HepG2 (cell line): ENCODE data around the gene PAK1. TPM values are rescaled to one million over a fixed set of nuclear protein-coding genes. Genes with fewer than 3 reads are reported as not detected.
A peak's percentile ranks its signal among the peaks of the same experiment; 100 is the strongest.

Source experiments
- ATF7 ChIP-seq, 2 experiments: fragments of 450-650 bp in 1 of 2; sonication (generic) in 1 of 2; formaldehyde crosslinking in 1 of 2; IDR thresholded peaks; 2 replicates each; pipeline versions ENCODE4 v1.4.0 to v1.6.1; 2016 to 2020; ENCODE audit warnings: antibody characterized with exemption in 1 of 2, mild to moderate bottlenecking in 1 of 2, missing genetic modification reagents in 1 of 2
- BORCS8-MEF2B ChIP-seq: sonication (generic); formaldehyde crosslinking; IDR thresholded peaks from 2 replicates; pipeline ENCODE4 v1.8.0; 2022; ENCODE audit warnings: mild to moderate bottlenecking, missing genetic modification reagents
- CC2D1A ChIP-seq: sonication (generic); formaldehyde crosslinking; IDR thresholded peaks from 2 replicates; pipeline ENCODE4 v1.8.1; 2023; ENCODE audit warnings: mild to moderate bottlenecking, missing genetic modification reagents
- ELF3 ChIP-seq: IDR thresholded peaks from 2 replicates; pipeline ENCODE4 v1.6.1; 2016; ENCODE audit warnings: missing genetic modification reagents, missing compliant biosample characterization
- ELF4 ChIP-seq: sonication (generic); formaldehyde crosslinking; IDR thresholded peaks from 2 replicates; pipeline ENCODE4 v1.5.0; 2020; ENCODE audit warnings: missing genetic modification reagents, mild to moderate bottlenecking, moderate library complexity, borderline replicate concordance
- FOXK1 ChIP-seq: sonication (generic); formaldehyde crosslinking; IDR thresholded peaks from 2 replicates; pipeline ENCODE4 v1.4.0; 2020; ENCODE audit warnings: low read depth, missing genetic modification reagents, borderline replicate concordance
- GLI4 ChIP-seq: sonication (generic); formaldehyde crosslinking; IDR thresholded peaks from 2 replicates; pipeline ENCODE4 v1.5.1; 2020; ENCODE audit warnings: missing genetic modification reagents, mild to moderate bottlenecking, moderate library complexity, borderline replicate concordance
- KDM2A ChIP-seq: sonication (generic); formaldehyde crosslinking; IDR thresholded peaks from 2 replicates; pipeline ENCODE4 v1.4.0; 2020; ENCODE audit warnings: low read depth, missing genetic modification reagents, borderline replicate concordance
- MXI1 ChIP-seq: IDR thresholded peaks from 3 replicates; pipeline ENCODE4 v1.6.1; 2012; ENCODE audit warnings: low read depth, low read length, inconsistent platforms, borderline replicate concordance
- NKX3-1 ChIP-seq: sonication (generic); formaldehyde crosslinking; IDR thresholded peaks from 2 replicates; pipeline ENCODE4 v1.5.0; 2020; ENCODE audit warnings: missing genetic modification reagents
- PRDM10 ChIP-seq: sonication (generic); formaldehyde crosslinking; IDR thresholded peaks from 2 replicates; pipeline ENCODE4 v1.4.0; 2020; ENCODE audit warnings: low read depth, missing genetic modification reagents
- SIN3A ChIP-seq: IDR thresholded peaks from 2 replicates; pipeline ENCODE4 v1.6.1; 2011; ENCODE audit warnings: low read depth, mild to moderate bottlenecking, control low read depth, low read length, borderline replicate concordance
- SKI ChIP-seq: fragments of 450-650 bp; IDR thresholded peaks from one replicate; pipeline ENCODE4 v1.6.1; 2018; ENCODE audit warnings: mild to moderate bottlenecking; ENCODE audit not compliant: partially characterized antibody
- STAG1 ChIP-seq: sonication (generic); formaldehyde crosslinking; IDR thresholded peaks from 2 replicates; pipeline ENCODE4 v1.4.0; 2020; ENCODE audit warnings: missing genetic modification reagents
- THAP11 ChIP-seq: IDR thresholded peaks from 2 replicates; pipeline ENCODE4 v1.6.1; 2016; ENCODE audit warnings: missing biosample characterization, missing genetic modification reagents
- ZBTB2 ChIP-seq: sonication (generic); formaldehyde crosslinking; IDR thresholded peaks from 2 replicates; pipeline ENCODE4 v1.8.0; 2022; ENCODE audit warnings: low read depth, missing genetic modification reagents
- ZFY ChIP-seq: sonication (generic); formaldehyde crosslinking; IDR thresholded peaks from 2 replicates; pipeline ENCODE4 v1.4.0; 2020; ENCODE audit warnings: missing genetic modification reagents
- ZKSCAN5 ChIP-seq: sonication (generic); formaldehyde crosslinking; IDR thresholded peaks from 2 replicates; pipeline ENCODE4 v1.5.1; 2020; ENCODE audit warnings: mild to moderate bottlenecking, missing genetic modification reagents
- ZNF121 ChIP-seq: sonication (generic); formaldehyde crosslinking; IDR thresholded peaks from 2 replicates; pipeline ENCODE4 v1.5.0; 2020; ENCODE audit warnings: mild to moderate bottlenecking, missing genetic modification reagents
- ZNF180 ChIP-seq: sonication (generic); formaldehyde crosslinking; IDR thresholded peaks from 2 replicates; pipeline ENCODE4 v1.4.0; 2020; ENCODE audit warnings: low read depth, missing genetic modification reagents, borderline replicate concordance
- ZNF33A ChIP-seq: sonication (generic); formaldehyde crosslinking; IDR thresholded peaks from 2 replicates; pipeline ENCODE4 v1.5.1; 2020; ENCODE audit warnings: missing genetic modification reagents, mild to moderate bottlenecking, moderate library complexity, borderline replicate concordance
- ZNF350 ChIP-seq: sonication (generic); formaldehyde crosslinking; IDR thresholded peaks from 2 replicates; pipeline ENCODE4 v1.4.0; 2020; ENCODE audit warnings: mild to moderate bottlenecking, low read depth, missing genetic modification reagents, borderline replicate concordance
- ZNF501 ChIP-seq: sonication (generic); formaldehyde crosslinking; IDR thresholded peaks from 2 replicates; pipeline ENCODE4 v1.5.1; 2020; ENCODE audit warnings: mild to moderate bottlenecking, moderate library complexity, missing genetic modification reagents
- polyA plus RNA-seq, 8 experiments: library from polyadenylated mRNA; depleted of rRNA in 3 of 8; stranded (reverse) in 7 of 8; unstranded in 1 of 8; fragments of >200 nt; fragmentation: Illumina TruSeq in 4 of 8; extraction: Trizol in 4 of 8; gene quantifications; 2 replicates each; pipeline versions ENCODE4 v1.2.1 to v1.2.3, GENCODE V29; 2011 to 2016; ENCODE audit warnings: low read depth in 4 of 8, missing spikeins in 1 of 8, mixed read lengths in 1 of 8; ENCODE audit not compliant: insufficient read depth in 1 of 8
- total RNA-seq, 5 experiments: library from RNA; depleted of rRNA; stranded (reverse); fragments of >200 nt; fragmentation: Illumina TruSeq; extraction: Trizol; gene quantifications; 2 replicates each; pipeline ENCODE4 v1.2.3, GENCODE V29; 2016; ENCODE audit warnings: low read depth in 1 of 5
- TF ChIP-seq, protein P1 (sequence below): sonication (generic); formaldehyde crosslinking; IDR thresholded peaks from 2 replicates; pipeline ENCODE4 v1.4.0; 2020; ENCODE audit warnings: missing genetic modification reagents

The PAK1 gene
- total and polyA plus RNA-seq, 2 of the 13 experiments (the other 11 are each of a cell fraction or from before 2014, with no cell fraction given) = 1.5 to 4.3 TPM

GRCh38 chr11:77473801-77474683, at the start of gene PAK1 (continued):
- no peak for TF ChIP-seq ZNF350 (CRISPR knock-in tag)
- TF ChIP-seq CC2D1A (CRISPR knock-in tag) = no peak
- TF ChIP-seq FOXK1 (CRISPR knock-in tag) = peak; percentile 24; the same call in 1 of the 2 replicates
- no peak for TF ChIP-seq PRDM10 (CRISPR knock-in tag)
- TF ChIP-seq BORCS8-MEF2B (CRISPR knock-in tag) = no peak
- TF ChIP-seq ZBTB2 = no peak
- TF ChIP-seq ZFY (CRISPR knock-in tag) = no peak
- TF ChIP-seq KDM2A = peak; percentile 72; the same call in 1 of the 2 replicates
- TF ChIP-seq ELF3 (CRISPR knock-in tag) = no peak
- TF ChIP-seq ZNF501 (CRISPR knock-in tag) = 0 out of 2 replicates have a peak, but pooled peaks have one; percentile 36
- TF ChIP-seq NKX3-1 (CRISPR knock-in tag) = no peak
- TF ChIP-seq STAG1 = peak; percentile 47
- TF ChIP-seq THAP11 (CRISPR knock-in tag) = peak; percentile 40; the same call in 1 of the 2 replicates
- no peak for TF ChIP-seq ZNF121 (CRISPR knock-in tag)
- no peak for TF ChIP-seq MXI1
- TF ChIP-seq ELF4 (CRISPR knock-in tag) = no peak
- no peak for TF ChIP-seq GLI4 (CRISPR knock-in tag)
- TF ChIP-seq ZNF33A = no peak
- TF ChIP-seq, protein P1, sequence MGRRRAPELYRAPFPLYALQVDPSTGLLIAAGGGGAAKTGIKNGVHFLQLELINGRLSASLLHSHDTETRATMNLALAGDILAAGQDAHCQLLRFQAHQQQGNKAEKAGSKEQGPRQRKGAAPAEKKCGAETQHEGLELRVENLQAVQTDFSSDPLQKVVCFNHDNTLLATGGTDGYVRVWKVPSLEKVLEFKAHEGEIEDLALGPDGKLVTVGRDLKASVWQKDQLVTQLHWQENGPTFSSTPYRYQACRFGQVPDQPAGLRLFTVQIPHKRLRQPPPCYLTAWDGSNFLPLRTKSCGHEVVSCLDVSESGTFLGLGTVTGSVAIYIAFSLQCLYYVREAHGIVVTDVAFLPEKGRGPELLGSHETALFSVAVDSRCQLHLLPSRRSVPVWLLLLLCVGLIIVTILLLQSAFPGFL = no peak
- no peak for TF ChIP-seq ZKSCAN5 (CRISPR knock-in tag)
- no peak for TF ChIP-seq SKI
- TF ChIP-seq ZNF180 (CRISPR knock-in tag) = no peak
- peak; percentile 99 for TF ChIP-seq ATF7 (IDR thresholded peaks at IDR 0.05)
- TF ChIP-seq ATF7 (CRISPR knock-in tag; IDR thresholded peaks at IDR 0.05) = peak; percentile 97
- no peak for TF ChIP-seq SIN3A
